Panc1 (cell line): Measurements from ENCODE around the gene FTO. TPM values are rescaled to one million over a fixed set of nuclear protein-coding genes. Genes with fewer than 3 reads are reported as not detected.

Experiments
- ATAC-seq: fragments of 200-7000 bp; cut with Tn5 transposase; 2 replicates; pipeline ENCODE4 v1.9.1; 2020; ENCODE audit warnings: mild to moderate bottlenecking, moderate library complexity
- BruUV-seq: library from RNA; stranded (reverse); fragments of 400-500 nt; replicated peaks from 2 replicates; lab custom pipeline; 2021; lab: Mats Ljungman, UMichigan
- CTCF ChIA-PET: fragments of 300-600 bp; sonication (Branson Sonifier 250); formaldehyde crosslinking; loops from one replicate; lab custom pipeline; 2022; ENCODE audit warnings: antibody characterized with exemption; lab: Charles Lee
- POLR2A ChIA-PET: fragments of 300-600 bp; sonication (Branson Sonifier 250); formaldehyde crosslinking; loops from one replicate; lab custom pipeline; 2022; ENCODE audit warnings: antibody characterized with exemption; lab: Charles Lee
- DNase-seq: peaks from one replicate; pipeline ENCODE4 v3.0.0-alpha.2; 2010; ENCODE audit warnings: low read depth, low spot score
- H3K27ac ChIP-seq: 2 replicates; pipeline ENCODE4 v1.5.1; 2011; ENCODE audit warnings: mild to moderate bottlenecking, low read length, inconsistent platforms
- H3K27me3 ChIP-seq: fragments of 200-500 bp; sonication (Bioruptor generic); 2 replicates; pipeline ENCODE4 v1.6.0; 2014; ENCODE audit warnings: low read length, inconsistent platforms; ENCODE audit not compliant: control insufficient read depth, insufficient read depth
- H3K36me3 ChIP-seq: fragments of 200-500 bp; sonication (Bioruptor generic); 2 replicates; pipeline ENCODE4 v1.5.1; 2014; ENCODE audit warnings: inconsistent platforms, mild to moderate bottlenecking, low read length, moderate library complexity; ENCODE audit not compliant: control insufficient read depth, insufficient read depth
- H3K4me1 ChIP-seq: 2 replicates; pipeline ENCODE4 v1.5.1; 2011; ENCODE audit warnings: inconsistent platforms, mild to moderate bottlenecking, low read length, moderate library complexity; ENCODE audit not compliant: control insufficient read depth, insufficient read depth
- H3K4me3 ChIP-seq, 2 experiments: 2 replicates each; pipeline ENCODE4 v1.5.1; 2011 to 2012; ENCODE audit warnings: low read depth in 2 of 2, low read length in 2 of 2, mild to moderate bottlenecking in 2 of 2, inconsistent platforms in 1 of 2, moderate library complexity in 1 of 2
- H3K9me3 ChIP-seq: fragments of 200-500 bp; sonication (Bioruptor generic); 2 replicates; pipeline ENCODE4 v1.5.1; 2014; ENCODE audit warnings: low read depth, mild to moderate bottlenecking, inconsistent platforms, low read length, moderate library complexity; ENCODE audit not compliant: control insufficient read depth, insufficient read depth
- CTCF ChIP-seq: fragments of 450-650 bp; IDR thresholded peaks from 2 replicates; pipeline ENCODE4 v1.5.1; 2017; ENCODE audit warnings: mild to moderate bottlenecking
- POLR2AphosphoS5 ChIP-seq: IDR thresholded peaks from 2 replicates; pipeline ENCODE4 v1.6.1; 2012; ENCODE audit warnings: mild to moderate bottlenecking, low read depth, low read length, moderate library complexity
- SIN3A ChIP-seq: IDR thresholded peaks from 2 replicates; pipeline ENCODE4 v1.6.1; 2012; ENCODE audit warnings: low read depth, mild to moderate bottlenecking, low read length, moderate library complexity, borderline replicate concordance; ENCODE audit not compliant: insufficient read depth
- TCF7L2 ChIP-seq: IDR thresholded peaks from 2 replicates; pipeline ENCODE4 v1.6.1; 2011; ENCODE audit warnings: mild to moderate bottlenecking, low read depth, low read length, inconsistent platforms
- in situ Hi-C: cut with HindIII; loops from 2 replicates; pipeline ENCODE4 v1.10.0; 2016; ENCODE audit warnings: low sequenced_read_pairs, low pct_unique_long_range_greater_than_20kb
- intact Hi-C: fragments of 100-400 bp; cut with micrococcal nuclease; formaldehyde crosslinking; loops from one replicate; pipeline ENCODE4 v1.10.0; 2022; ENCODE audit not compliant: unreplicated experiment
- total RNA-seq: library from RNA; stranded (reverse); gene quantifications from one replicate; pipeline ENCODE4 v1.2.1, GENCODE V29; 2021; ENCODE audit not compliant: unreplicated experiment
- TF ChIP-seq, protein P1 (sequence below), 2 experiments: IDR thresholded peaks; 2 replicates each; pipeline ENCODE4 v1.6.1; 2011 to 2012; ENCODE audit warnings: low read depth in 2 of 2, control low read depth in 1 of 2, low read length in 1 of 2, mild to moderate bottlenecking in 1 of 2, moderate library complexity in 1 of 2; ENCODE audit not compliant: insufficient read depth in 1 of 2

The FTO gene
- total RNA-seq, 1 experiment from 2014 or later = 38.2 TPM

- Histone ChIP-seq H3K4me3 (no peak overlapping the region), H3K4me1 (peaks cover 7% of the 10 kb centered on the region; the same call in 1 of the 2 replicates), H3K27ac (no peak overlapping the region), H3K9me3 (0 out of 2 replicates have a peak, but pooled peaks cover 3% of the 10 kb centered on the region), H3K36me3 (no peaks in the 10 kb centered on the region), H3K27me3 (no peaks in the 10 kb centered on the region)
- in situ Hi-C loops (no loop called here), intact Hi-C loops (no loop called here)
- no peak for ATAC-seq
- POLR2A ChIA-PET = interaction anchor here (0.5 kb wide), 1 partner anchor 9 kb away, joined by 3 read pairs; no protein-coding TSS in a partner anchor
- BruUV-seq = no TSS peak
- CTCF ChIA-PET = no interaction called here
- no peak for DNase-seq
- TF ChIP-seq, protein P1, sequence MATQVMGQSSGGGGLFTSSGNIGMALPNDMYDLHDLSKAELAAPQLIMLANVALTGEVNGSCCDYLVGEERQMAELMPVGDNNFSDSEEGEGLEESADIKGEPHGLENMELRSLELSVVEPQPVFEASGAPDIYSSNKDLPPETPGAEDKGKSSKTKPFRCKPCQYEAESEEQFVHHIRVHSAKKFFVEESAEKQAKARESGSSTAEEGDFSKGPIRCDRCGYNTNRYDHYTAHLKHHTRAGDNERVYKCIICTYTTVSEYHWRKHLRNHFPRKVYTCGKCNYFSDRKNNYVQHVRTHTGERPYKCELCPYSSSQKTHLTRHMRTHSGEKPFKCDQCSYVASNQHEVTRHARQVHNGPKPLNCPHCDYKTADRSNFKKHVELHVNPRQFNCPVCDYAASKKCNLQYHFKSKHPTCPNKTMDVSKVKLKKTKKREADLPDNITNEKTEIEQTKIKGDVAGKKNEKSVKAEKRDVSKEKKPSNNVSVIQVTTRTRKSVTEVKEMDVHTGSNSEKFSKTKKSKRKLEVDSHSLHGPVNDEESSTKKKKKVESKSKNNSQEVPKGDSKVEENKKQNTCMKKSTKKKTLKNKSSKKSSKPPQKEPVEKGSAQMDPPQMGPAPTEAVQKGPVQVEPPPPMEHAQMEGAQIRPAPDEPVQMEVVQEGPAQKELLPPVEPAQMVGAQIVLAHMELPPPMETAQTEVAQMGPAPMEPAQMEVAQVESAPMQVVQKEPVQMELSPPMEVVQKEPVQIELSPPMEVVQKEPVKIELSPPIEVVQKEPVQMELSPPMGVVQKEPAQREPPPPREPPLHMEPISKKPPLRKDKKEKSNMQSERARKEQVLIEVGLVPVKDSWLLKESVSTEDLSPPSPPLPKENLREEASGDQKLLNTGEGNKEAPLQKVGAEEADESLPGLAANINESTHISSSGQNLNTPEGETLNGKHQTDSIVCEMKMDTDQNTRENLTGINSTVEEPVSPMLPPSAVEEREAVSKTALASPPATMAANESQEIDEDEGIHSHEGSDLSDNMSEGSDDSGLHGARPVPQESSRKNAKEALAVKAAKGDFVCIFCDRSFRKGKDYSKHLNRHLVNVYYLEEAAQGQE (IDR thresholded peaks at IDR 0.05; ENCODE audit: insufficient read depth in 1 of 2, low read depth in 2 of 2, low read length in 1 of 2) = no peak
- TF ChIP-seq POLR2AphosphoS5 (no peak), TCF7L2 (no peak), SIN3A (no peak), CTCF (no peak)
Measured at GRCh38 chr16:53805752-53806151, 101.8 kb downstream of the FTO start.

GRCh38 chr16:53809088-53809932, 105.4 kb downstream of the FTO start:
- in situ Hi-C loops (no loop called here), intact Hi-C loops (no loop called here)
- ATAC-seq (no peak), DNase-seq (no peak)
- no peaks in the 10 kb centered on the region for H3K36me3 ChIP-seq
- no peak overlapping the region for H3K4me3 ChIP-seq
- peaks cover 6% of the 10 kb centered on the region; the same call in 1 of the 2 replicates for H3K4me1 ChIP-seq
- no TSS peak for BruUV-seq
- CTCF ChIA-PET = no interaction called here
- H3K27me3 ChIP-seq = no peaks in the 10 kb centered on the region
- POLR2A ChIA-PET = no interaction called here
- H3K9me3 ChIP-seq = no peaks in the 10 kb centered on the region
- H3K27ac ChIP-seq = no peak overlapping the region
- TF ChIP-seq TCF7L2 (no peak), CTCF (no peak), SIN3A (no peak), POLR2AphosphoS5 (no peak)
- TF ChIP-seq, protein P1 (IDR thresholded peaks at IDR 0.05; ENCODE audit: insufficient read depth in 1 of 2, low read depth in 2 of 2, low read length in 1 of 2) = no peak
